K562 (cell line): Measurements from ENCODE around the gene TNK2. TPM values are rescaled to one million over a fixed set of nuclear protein-coding genes. Genes with fewer than 3 reads are reported as not detected.

Experiments used
- ATF1 ChIP-seq, 2 experiments: fragments of 450-650 bp in 1 of 2; IDR thresholded peaks; 2 replicates each; pipeline ENCODE4 v1.6.1; 2016; ENCODE audit warnings: missing compliant biosample characterization in 1 of 2, missing genetic modification characterization in 1 of 2
- ESRRA ChIP-seq: fragments of 450-650 bp; IDR thresholded peaks from 2 replicates; pipeline ENCODE4 v1.6.1; 2014; ENCODE audit warnings: low read depth, mild to moderate bottlenecking, moderate library complexity, borderline replicate concordance
- MYC ChIP-seq, 2 experiments: fragments of 250-450 bp in 1 of 2; sonication (Bioruptor Pico) in 1 of 2; IDR thresholded peaks; 2 replicates each; pipeline versions ENCODE4 v1.5.1 to v1.6.1; 2012 to 2021; ENCODE audit warnings: low read depth in 2 of 2, borderline replicate concordance in 1 of 2, improper control_type of control experiment in 1 of 2, low read length in 1 of 2, mild to moderate bottlenecking in 1 of 2, moderate library complexity in 1 of 2
- SETDB1 ChIP-seq: IDR thresholded peaks from one replicate; pipeline ENCODE4 v1.6.1; 2012; ENCODE audit warnings: low read length, control low read depth, inconsistent platforms
- SLC30A9 ChIP-seq: fragments of 250-450 bp; sonication (Bioruptor Pico); IDR thresholded peaks from 2 replicates; pipeline ENCODE4 v1.8.0; 2022; ENCODE audit warnings: mild to moderate bottlenecking, moderate library complexity
- ZC3H4 ChIP-seq: sonication (generic); formaldehyde crosslinking; IDR thresholded peaks from 2 replicates; pipeline ENCODE4 v1.9.0; 2021; ENCODE audit warnings: missing genetic modification reagents, borderline replicate concordance
- ZNF23 ChIP-seq: fragments of 250-450 bp; sonication (Bioruptor Pico); IDR thresholded peaks from 2 replicates; pipeline ENCODE4 v1.4.0; 2020; ENCODE audit warnings: mild to moderate bottlenecking
- polyA plus RNA-seq, 8 experiments: library from polyadenylated mRNA; depleted of rRNA in 4 of 8; stranded (reverse) in 5 of 8; unstranded in 3 of 8; fragments of >200 nt; fragmentation: Nextera tagmentation in 2 of 8; fragmentation: Illumina TruSeq in 1 of 8; extraction: Ambion mirVana in 2 of 8; extraction: Trizol in 1 of 8; gene quantifications; 2 replicates each; pipeline versions ENCODE4 v1.2.1 to v1.2.3, GENCODE V29; 2011 to 2014; ENCODE audit warnings: inconsistent platforms in 1 of 8, missing spikeins in 1 of 8
- total RNA-seq, 7 experiments: library from RNA; depleted of rRNA in 6 of 7; stranded (reverse); fragments of >200 nt in 6 of 7; fragmentation: Illumina TruSeq in 2 of 7; extraction: Trizol in 2 of 7; gene quantifications; 2 replicates each; pipeline versions ENCODE4 v1.2.1 to v1.2.3, GENCODE V29; 2011 to 2021; ENCODE audit warnings: low replicate concordance in 1 of 7
- TF ChIP-seq, protein P1 (sequence below), 3 experiments: fragments of 200-800 bp in 1 of 3; fragments of 250-450 bp in 1 of 3; fragments of 450-650 bp in 1 of 3; sonication (Bioruptor Pico) in 1 of 3; sonication (Bioruptor generic) in 1 of 3; formaldehyde crosslinking in 1 of 3; IDR thresholded peaks; 2 replicates each; pipeline versions ENCODE4 v1.6.1 to v1.8.0; 2016 to 2022; ENCODE audit warnings: mild to moderate bottlenecking in 2 of 3, missing genetic modification characterization in 2 of 3, missing compliant biosample characterization in 1 of 3, moderate library complexity in 1 of 3
- TF ChIP-seq, protein P2 (sequence below): fragments of 450-650 bp; formaldehyde crosslinking; IDR thresholded peaks from 2 replicates; pipeline ENCODE4 v1.4.0; 2020; ENCODE audit warnings: mild to moderate bottlenecking, moderate library complexity

TNK2 gene
- total and polyA plus RNA-seq, 9 of the 15 experiments (the other 6 are each of a cell fraction or from before 2014, with no cell fraction given) = 0.03 to 33.8 (median 6.5) TPM

DNA sequence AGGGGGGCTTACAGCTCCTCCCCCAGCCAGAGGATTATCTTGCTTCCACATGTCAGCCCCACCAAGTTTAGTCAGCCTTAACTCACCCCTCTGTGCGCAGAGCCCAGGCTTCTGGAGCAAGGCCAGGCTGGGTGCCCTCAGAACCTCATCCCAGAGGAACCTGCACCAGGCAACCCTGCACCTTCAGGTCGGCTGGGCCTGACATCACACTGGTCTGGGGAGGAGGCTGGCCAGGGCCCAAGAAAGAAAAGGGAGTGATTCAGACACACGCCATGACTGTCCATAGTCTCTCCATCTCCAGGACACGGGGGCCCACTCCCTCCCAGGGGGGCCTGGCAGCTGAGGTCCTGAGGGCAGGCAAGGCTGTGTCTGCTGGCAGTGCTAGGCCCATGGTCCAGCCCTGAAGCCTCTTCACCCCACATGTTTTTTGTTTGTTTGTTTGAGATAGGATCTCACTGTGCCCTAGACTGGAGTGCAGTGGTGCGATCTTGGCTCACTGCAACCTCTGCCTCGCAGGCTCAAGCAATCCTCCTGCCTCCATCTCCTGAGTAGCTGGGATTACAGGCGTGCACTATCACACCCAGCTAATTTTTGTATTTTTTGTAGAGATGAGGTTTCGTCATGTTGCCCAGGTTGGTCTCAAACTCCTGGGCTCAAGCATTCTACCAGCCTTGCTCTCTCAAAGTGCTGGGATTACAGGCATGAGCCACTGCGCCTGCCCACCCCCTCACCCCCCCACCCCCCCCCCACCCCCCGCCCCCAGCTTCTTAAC is 11.1 kb downstream of the TNK2 start (continued):
- no peak for TF ChIP-seq ATF1 (CRISPR knock-in tag; IDR thresholded peaks at IDR 0.05)
- TF ChIP-seq ATF1 (tag; IDR thresholded peaks at IDR 0.05) = 0 out of 2 replicates have a peak, but pooled peaks have one; percentile 16
- TF ChIP-seq, protein P1, sequence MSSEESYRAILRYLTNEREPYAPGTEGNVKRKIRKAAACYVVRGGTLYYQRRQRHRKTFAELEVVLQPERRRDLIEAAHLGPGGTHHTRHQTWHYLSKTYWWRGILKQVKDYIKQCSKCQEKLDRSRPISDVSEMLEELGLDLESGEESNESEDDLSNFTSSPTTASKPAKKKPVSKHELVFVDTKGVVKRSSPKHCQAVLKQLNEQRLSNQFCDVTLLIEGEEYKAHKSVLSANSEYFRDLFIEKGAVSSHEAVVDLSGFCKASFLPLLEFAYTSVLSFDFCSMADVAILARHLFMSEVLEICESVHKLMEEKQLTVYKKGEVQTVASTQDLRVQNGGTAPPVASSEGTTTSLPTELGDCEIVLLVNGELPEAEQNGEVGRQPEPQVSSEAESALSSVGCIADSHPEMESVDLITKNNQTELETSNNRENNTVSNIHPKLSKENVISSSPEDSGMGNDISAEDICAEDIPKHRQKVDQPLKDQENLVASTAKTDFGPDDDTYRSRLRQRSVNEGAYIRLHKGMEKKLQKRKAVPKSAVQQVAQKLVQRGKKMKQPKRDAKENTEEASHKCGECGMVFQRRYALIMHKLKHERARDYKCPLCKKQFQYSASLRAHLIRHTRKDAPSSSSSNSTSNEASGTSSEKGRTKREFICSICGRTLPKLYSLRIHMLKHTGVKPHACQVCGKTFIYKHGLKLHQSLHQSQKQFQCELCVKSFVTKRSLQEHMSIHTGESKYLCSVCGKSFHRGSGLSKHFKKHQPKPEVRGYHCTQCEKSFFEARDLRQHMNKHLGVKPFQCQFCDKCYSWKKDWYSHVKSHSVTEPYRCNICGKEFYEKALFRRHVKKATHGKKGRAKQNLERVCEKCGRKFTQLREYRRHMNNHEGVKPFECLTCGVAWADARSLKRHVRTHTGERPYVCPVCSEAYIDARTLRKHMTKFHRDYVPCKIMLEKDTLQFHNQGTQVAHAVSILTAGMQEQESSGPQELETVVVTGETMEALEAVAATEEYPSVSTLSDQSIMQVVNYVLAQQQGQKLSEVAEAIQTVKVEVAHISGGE (CRISPR knock-in tag; IDR thresholded peaks at IDR 0.05) = no peak
- no peak for TF ChIP-seq SETDB1
- no peak for TF ChIP-seq MYC (IDR thresholded peaks at IDR 0.05; ENCODE audit: low read depth, low read length)
- TF ChIP-seq MYC (CRISPR knock-in tag; IDR thresholded peaks at IDR 0.05; ENCODE audit: borderline replicate concordance, low read depth) = no peak
- TF ChIP-seq ZC3H4 (CRISPR knock-in tag) = 0 out of 2 replicates have a peak, but pooled peaks have one; percentile 22
- no peak for TF ChIP-seq SLC30A9 (CRISPR knock-in tag)
- no peak for TF ChIP-seq ESRRA
- no peak for TF ChIP-seq ZNF23 (CRISPR knock-in tag)
- TF ChIP-seq, protein P2, sequence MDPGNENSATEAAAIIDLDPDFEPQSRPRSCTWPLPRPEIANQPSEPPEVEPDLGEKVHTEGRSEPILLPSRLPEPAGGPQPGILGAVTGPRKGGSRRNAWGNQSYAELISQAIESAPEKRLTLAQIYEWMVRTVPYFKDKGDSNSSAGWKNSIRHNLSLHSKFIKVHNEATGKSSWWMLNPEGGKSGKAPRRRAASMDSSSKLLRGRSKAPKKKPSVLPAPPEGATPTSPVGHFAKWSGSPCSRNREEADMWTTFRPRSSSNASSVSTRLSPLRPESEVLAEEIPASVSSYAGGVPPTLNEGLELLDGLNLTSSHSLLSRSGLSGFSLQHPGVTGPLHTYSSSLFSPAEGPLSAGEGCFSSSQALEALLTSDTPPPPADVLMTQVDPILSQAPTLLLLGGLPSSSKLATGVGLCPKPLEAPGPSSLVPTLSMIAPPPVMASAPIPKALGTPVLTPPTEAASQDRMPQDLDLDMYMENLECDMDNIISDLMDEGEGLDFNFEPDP (CRISPR knock-in tag) = no peak
- TF ChIP-seq, all 486 proteins: peak for 10
